ENCODE data around the gene PLCZ1.
A peak's percentile ranks its signal among the peaks of the same experiment; 100 is the strongest.
"Not testable (repeated sequence)": the region's sequence is repeated elsewhere in the genome, so short reads cannot be mapped to it uniquely, and the experiment has no call there.

The PLCZ1 gene

GRCh38 chr12:18703321-18703720 is 34.5 kb downstream of the PLCZ1 start:
- no peak for DNase-seq

GRCh38 chr12:18700271-18700670 is 37.5 kb downstream of the PLCZ1 start:
- DNase-seq = no peak

GRCh38 chr12:18696971-18697602 is 40.7 kb downstream of the PLCZ1 start:
- no peak for DNase-seq

GRCh38 chr12:18693986-18694385 is 43.8 kb downstream of the PLCZ1 start:
- not testable (repeated sequence) for DNase-seq

- no peak for DNase-seq
Measured at GRCh38 chr12:18690653-18691052, 47.2 kb downstream of the PLCZ1 start.

- DNase-seq = no peak
Measured at GRCh38 chr12:18689771-18690170, 48.0 kb downstream of the PLCZ1 start.

GRCh38 chr12:18684430-18684829 is 53.4 kb downstream of the PLCZ1 start:
- DNase-seq = peak; percentile 4 to 24

- peak; percentile 6 to 44 for DNase-seq
Measured at GRCh38 chr12:18683327-18684013, 54.3 kb downstream of the PLCZ1 start.

- DNase-seq = no peak
Measured at GRCh38 chr12:18681818-18682217, 56.0 kb downstream of the PLCZ1 start.

GRCh38 chr12:18676996-18677588 is 60.7 kb downstream of the PLCZ1 start:
- DNase-seq = no peak

GRCh38 chr12:18676141-18676540 is 61.7 kb downstream of the PLCZ1 start:
- no peak for DNase-seq

- no peak for DNase-seq
Measured at GRCh38 chr12:18658829-18659228, 79.0 kb downstream of the PLCZ1 start.

- DNase-seq = no peak
Measured at GRCh38 chr12:18658179-18658578, 79.6 kb downstream of the PLCZ1 start.

GRCh38 chr12:18655351-18655750 is 82.5 kb downstream of the PLCZ1 start:
- DNase-seq = no peak

GRCh38 chr12:18653465-18653864 is 84.3 kb downstream of the PLCZ1 start:
- DNase-seq = no peak

- DNase-seq = no peak
Measured at GRCh38 chr12:18652596-18652995, 85.2 kb downstream of the PLCZ1 start.

- DNase-seq = no peak
Measured at GRCh38 chr12:18651525-18651924, 86.3 kb downstream of the PLCZ1 start.

GRCh38 chr12:18646286-18646890 is 91.4 kb downstream of the PLCZ1 start:
- no peak for DNase-seq

GRCh38 chr12:18644564-18644963 is 93.2 kb downstream of the PLCZ1 start:
- DNase-seq = no peak

GRCh38 chr12:18643681-18644080 is 94.1 kb downstream of the PLCZ1 start:
- DNase-seq = no peak

- no peak for DNase-seq
Measured at GRCh38 chr12:18640321-18640955, 97.4 kb downstream of the PLCZ1 start.

GRCh38 chr12:18634382-18634781 is 103.4 kb downstream of the PLCZ1 start:
- no peak for DNase-seq

Data from inflammatory macrophage treated with lipopolysaccharide for 1 hour (primary cell).